DOHH2 (cell line): ENCODE results near the gene PFDN2.

Experiments used
- CTCF ChIP-seq: fragments of 200-600 bp; sonication (generic); IDR thresholded peaks from one replicate; pipeline ENCODE4 v1.5.1; 2014; ENCODE audit warnings: antibody characterized with exemption, mild to moderate bottlenecking, low read depth, low read length; ENCODE audit not compliant: poor library complexity, severe bottlenecking
- EZH2phosphoT487 ChIP-seq: fragments of 200-600 bp; sonication (generic); IDR thresholded peaks from 2 replicates; pipeline ENCODE4 v1.6.1; 2017; ENCODE audit warnings: borderline replicate concordance, mild to moderate bottlenecking, antibody characterized with exemption, low read length, moderate library complexity, mixed read lengths

GRCh38 chr1:161157867-161158266 lies 40.0 kb upstream of the PFDN2 start:
- TF ChIP-seq CTCF: no peak
- no peak for TF ChIP-seq EZH2phosphoT487
